Adipose tissue (tissue), 3 donors: ENCODE measurements around the gene NMBR. TPM values are rescaled to one million over a fixed set of nuclear protein-coding genes. Genes with fewer than 3 reads are reported as not detected.
"Not testable (repeated sequence)": the region's sequence is repeated elsewhere in the genome, so short reads cannot be mapped to it uniquely, and the experiment has no call there.

ENCODE experiments used
- H3K27ac ChIP-seq: one replicate; pipeline ENCODE4 v1.5.1; 2013; ENCODE audit warnings: low read depth, low read length
- WGBS, 3 donors: extraction: QIAGEN DNeasy Blood & Tissue Kit; methylation state at CpG; one replicate each; pipeline ENCODE4 v1.1.7; 2013; 5-methylcytosine and 5-hydroxymethylcytosine counted together
- polyA plus RNA-seq, 3 donors: library from polyadenylated mRNA; stranded (reverse); fragments of 200-250 nt; gene quantifications; one replicate each; pipeline ENCODE4 v1.2.3, GENCODE V29; 2013
- donor health status: healthy with polysubstance abuse.
- donor health status: Bipolar disorder and iron deficiency.
- donor health status: healthy.

Gene NMBR
- polyA plus RNA-seq, 3 donors = 0.03 to 0.06 TPM; not detected in 1

DNA sequence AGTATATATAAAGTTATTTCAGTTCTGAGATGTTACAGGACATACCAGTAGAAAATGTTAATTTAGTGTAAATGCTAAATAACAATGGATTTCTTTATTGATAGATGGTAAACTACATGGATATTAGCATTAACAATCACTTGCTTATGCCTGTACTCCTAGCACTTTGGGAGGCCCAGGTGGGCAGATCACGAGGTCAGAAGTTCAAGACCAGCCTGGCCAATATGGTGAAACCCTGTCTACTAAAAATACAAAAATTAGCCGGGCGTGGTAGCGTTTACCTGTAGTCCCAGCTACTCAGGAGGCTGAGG, 9.8 kb upstream of the NMBR start:
- WGBS, 3 donors = 81 to 88% (median 88%) methylated on average over 4 of the region's 4 CpGs

DNA sequence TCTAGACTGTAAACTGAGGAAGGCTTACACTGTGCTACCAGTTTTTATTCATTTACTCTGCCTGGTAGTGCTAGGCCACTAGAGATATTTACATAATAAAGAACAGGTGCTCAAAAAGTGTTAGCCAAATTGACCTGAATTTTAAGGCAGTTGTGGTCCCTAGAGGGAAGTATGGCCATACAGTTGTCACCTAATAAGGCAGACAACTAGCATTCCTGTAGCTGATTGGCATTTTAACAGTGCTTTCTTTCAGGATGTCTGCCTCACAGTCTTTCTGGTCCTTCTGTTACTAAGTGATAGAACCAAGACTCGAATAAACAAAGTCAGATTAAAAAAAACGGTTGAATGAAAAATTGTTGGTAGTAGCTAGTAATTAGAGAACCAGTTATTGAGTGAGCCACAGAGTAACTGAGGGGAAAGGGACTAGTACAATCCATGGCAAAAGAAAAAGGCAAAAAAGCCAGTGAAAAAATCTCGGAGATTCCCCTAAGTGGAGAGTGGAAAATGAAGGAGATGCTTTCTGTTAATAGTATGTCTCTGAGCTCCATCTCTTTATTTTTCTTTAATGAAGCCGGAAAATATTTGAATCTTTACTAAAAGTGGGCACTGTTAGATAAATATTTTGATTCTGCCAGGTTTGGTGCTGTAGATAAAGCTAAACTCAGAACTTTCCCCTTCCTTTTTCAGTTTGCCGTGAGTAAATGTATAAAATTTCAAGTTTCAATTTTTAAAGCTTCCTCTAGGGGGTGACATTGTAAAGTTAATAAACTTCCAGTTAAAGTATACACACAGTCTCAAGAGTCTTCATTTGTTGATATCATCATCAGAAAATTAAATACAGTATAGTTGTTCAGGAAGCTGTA, 9.2 kb upstream of the NMBR start:
- H3K27ac ChIP-seq = no peak overlapping the region
- WGBS, 3 donors = 30 to 42% (median 42%) methylated on average over 5 of the region's 5 CpGs

More for the DNA sequence above, 9.8 kb upstream of the NMBR start:
- not testable (repeated sequence) for H3K27ac ChIP-seq

GRCh38 chr6:142155091-142155490, 8.2 kb upstream of the NMBR start:
- WGBS, 3 donors = 58 to 73% (median 63%) methylated on average over 3 of the region's 3 CpGs
- no peak overlapping the region for H3K27ac ChIP-seq

DNA sequence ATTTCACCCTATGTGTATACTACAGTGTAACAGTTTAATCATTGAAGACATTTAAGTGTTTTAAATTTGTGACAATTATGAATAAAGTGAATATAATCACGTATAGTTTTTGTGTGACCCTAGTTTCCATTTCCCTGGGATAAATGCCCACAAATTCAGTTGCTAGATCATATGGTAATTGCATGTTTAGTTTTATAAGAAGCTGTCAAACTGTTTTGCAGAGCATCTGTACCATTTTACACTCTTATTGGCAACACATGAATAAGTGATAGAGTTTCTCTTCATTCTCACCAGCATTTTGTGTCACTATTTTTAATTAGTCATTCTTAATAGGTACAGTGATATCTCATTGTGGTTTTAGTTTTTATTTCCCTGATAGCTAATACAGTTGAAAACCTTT, 7.4 kb upstream of the NMBR start:
- H3K27ac ChIP-seq = no peak overlapping the region
- 76 to 90% (median 83%) methylated on average over 1 of the region's 1 CpG for WGBS, 3 donors

- 38 to 42% (median 40%) methylated on average over 2 of the region's 2 CpGs for WGBS, 3 donors
- H3K27ac ChIP-seq = no peak overlapping the region
Measured at GRCh38 chr6:142153196-142153595, 6.3 kb upstream of the NMBR start.

- no peak overlapping the region for H3K27ac ChIP-seq
Measured at GRCh38 chr6:142152746-142153145, 5.8 kb upstream of the NMBR start.

- not testable (repeated sequence) for H3K27ac ChIP-seq
- 88 to 94% (median 92%) methylated on average over 13 of the region's 13 CpGs for WGBS, 3 donors
Measured at GRCh38 chr6:142141531-142141930, 5.4 kb downstream of the NMBR start.

DNA sequence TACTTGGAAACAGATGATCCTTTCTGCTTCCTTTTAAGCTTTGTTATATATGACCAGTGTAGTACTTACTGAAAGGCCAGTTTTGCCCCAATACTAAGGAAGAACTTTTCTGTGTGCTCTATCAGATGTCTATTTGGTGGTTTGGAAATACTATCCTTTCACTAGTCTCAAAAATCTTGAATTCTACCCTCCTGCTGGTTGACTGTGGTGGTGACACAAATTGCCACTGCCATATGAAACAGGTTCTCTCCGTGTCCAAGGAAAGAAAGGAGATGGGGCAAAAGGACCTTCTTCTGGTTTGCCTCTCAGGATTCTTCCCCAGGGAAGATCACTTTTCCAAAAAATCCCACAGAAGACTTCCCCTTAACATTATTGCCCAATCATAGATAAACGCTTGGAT, 8.0 kb downstream of the NMBR start:
- 47 to 48% (median 47%) methylated on average over 2 of the region's 2 CpGs for WGBS, 3 donors
- no peak overlapping the region for H3K27ac ChIP-seq

DNA sequence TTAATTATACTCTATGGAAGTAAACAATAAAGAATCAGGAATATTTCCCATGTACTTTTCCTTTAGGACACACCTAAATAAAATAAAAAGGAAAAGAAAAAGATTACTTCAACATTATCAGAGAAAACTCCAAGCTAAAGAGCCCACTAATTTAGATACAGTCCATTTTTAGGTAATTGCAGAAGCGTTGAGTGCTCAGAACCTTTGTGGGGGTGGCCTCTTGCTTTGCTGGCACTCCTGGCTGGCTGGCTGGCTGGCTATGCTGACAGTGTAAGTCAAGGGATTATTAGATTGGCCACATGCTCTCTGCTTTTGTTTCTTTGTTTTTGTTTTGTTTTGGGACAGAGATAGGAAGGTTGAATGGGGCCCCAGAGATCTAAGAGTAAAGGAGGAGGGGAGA, 14.3 kb downstream of the NMBR start, which contains the start of gene GJE1:
Gene GJE1 (plus strand): TSS at position 301 of the 400 bp plus-strand sequence. CDS start 234 bp downstream, outside the sequence.
- no peak within 1 kb of the TSS for H3K27ac ChIP-seq
- 66 to 75% (median 70%) methylated on average over 1 of the region's 1 CpG for WGBS, 3 donors

GRCh38 chr6:142130814-142131213, 16.1 kb downstream of the NMBR start:
- WGBS, 3 donors = 85 to 91% (median 86%) methylated on average over 1 of the region's 1 CpG
- H3K27ac ChIP-seq = no peak overlapping the region

DNA sequence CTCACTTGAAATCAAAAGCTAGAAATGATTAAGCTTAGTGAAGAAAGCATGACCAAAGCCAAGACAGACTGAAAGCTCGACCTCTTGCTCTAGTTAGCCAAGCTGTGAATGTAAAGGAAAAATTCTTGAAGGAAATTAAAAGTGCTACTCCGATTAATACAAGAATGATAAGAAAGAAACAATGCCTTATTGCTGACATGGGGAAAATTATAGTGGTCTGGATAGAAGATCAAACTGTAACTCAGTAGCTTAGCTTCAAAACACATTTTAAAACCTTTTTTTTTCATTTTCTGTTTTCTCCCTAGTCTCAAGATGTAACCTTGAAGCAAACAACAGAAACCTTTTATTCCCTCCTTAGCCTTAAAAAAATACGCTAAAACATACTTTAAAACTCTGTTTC, 25.6 kb downstream of the NMBR start:
- 68 to 86% (median 78%) methylated on average over 3 of the region's 3 CpGs for WGBS, 3 donors
- H3K27ac ChIP-seq = no peak overlapping the region

GRCh38 chr6:142118925-142119324, 28.0 kb downstream of the NMBR start:
- H3K27ac ChIP-seq = no peak overlapping the region
- 80 to 83% (median 81%) methylated on average over 2 of the region's 2 CpGs for WGBS, 3 donors

DNA sequence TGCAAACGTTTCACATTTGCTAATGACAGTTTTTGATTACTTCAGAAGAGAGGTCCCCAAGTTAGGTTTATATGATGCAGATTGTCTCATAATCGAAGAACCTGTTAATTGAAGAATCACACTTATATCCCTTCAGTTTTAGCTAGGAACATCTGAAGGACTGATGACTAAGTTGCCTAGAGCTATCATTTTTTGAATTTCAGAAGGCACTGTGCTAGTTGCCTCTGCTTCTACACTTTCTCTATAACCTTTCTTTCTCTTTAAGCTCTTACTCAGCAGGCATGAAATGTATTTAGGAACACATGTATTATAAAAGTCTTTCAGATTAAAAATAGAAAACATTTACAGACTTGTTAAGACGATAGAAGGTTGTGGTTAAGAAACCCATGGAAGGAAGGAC, 28.6 kb downstream of the NMBR start:
- no peak overlapping the region for H3K27ac ChIP-seq
- WGBS, 3 donors = 57 to 74% (median 73%) methylated on average over 3 of the region's 3 CpGs

GRCh38 chr6:142117366-142117765, 29.6 kb downstream of the NMBR start:
- WGBS, 3 donors = 57 to 84% (median 79%) methylated on average over 2 of the region's 2 CpGs
- no peak overlapping the region for H3K27ac ChIP-seq

- WGBS, 3 donors = 0 to 1% (median 0%) methylated on average over 4 of the region's 4 CpGs
- no peak overlapping the region for H3K27ac ChIP-seq
Measured at GRCh38 chr6:142112451-142113061, 34.4 kb downstream of the NMBR start.

DNA sequence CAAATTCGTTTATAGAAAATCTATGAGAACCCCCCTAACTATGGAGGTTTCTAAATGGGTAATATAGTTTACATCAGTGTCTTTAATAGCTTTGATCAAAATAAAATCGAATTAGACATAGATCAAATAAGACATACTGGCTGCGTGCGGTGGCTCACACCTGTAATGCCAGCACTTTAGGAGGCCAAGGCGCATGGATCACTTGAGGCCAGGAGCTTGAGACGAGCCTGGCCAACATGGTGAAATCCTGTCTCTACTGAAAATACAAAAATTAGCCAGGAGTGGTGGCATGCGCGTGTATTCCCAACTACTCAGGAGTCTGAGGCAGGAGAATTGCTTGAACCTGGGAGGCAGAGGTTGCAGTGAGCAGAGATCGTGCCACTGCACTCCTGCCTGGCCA, 36.1 kb downstream of the NMBR start:
- H3K27ac ChIP-seq = not testable (repeated sequence)
- 79 to 90% (median 86%) methylated on average over 9 of the region's 9 CpGs for WGBS, 3 donors

- WGBS, 3 donors = 73 to 90% (median 86%) methylated on average over 5 of the region's 5 CpGs
- H3K27ac ChIP-seq = not testable (repeated sequence)
Measured at GRCh38 chr6:142104820-142105219, 42.1 kb downstream of the NMBR start.

DNA sequence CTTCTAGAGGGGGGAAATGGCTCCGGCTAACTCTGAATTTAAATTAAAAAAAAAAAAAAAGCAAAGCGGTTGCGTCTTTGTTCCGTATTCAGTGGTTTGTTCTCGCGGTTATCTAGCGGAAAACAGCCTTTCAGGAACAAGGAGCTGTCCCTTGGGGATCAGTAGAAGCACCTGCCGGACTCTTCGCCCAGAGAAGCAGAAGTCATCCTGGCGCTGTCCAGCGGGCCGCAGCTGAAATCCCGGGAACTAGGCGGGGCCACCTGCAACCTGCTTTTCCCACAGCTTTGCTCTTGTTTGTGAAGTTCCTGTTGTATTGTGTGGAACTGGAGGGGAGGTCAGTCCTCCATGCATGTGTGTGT, 58.1 kb downstream of the NMBR start:
- 2 to 4% (median 3%) methylated on average over 14 of the region's 14 CpGs for WGBS, 3 donors
- no peak overlapping the region for H3K27ac ChIP-seq

GRCh38 chr6:142087950-142088857, 58.7 kb downstream of the NMBR start:
- no peak overlapping the region for H3K27ac ChIP-seq
- 9 to 17% (median 14%) methylated on average over 49 of the region's 49 CpGs for WGBS, 3 donors
